Embryonic facial prominence (tissue), 1 donor: ENCODE data around the gene HHLA2.
"Not testable (repeated sequence)": the region's sequence is repeated elsewhere in the genome, so short reads cannot be mapped to it uniquely, and the experiment has no call there.

ENCODE experiments used
- DNase-seq: peaks from one replicate; pipeline ENCODE4 v3.0.0-alpha.2; 2016; ENCODE audit errors: extremely low spot score

HHLA2 gene

DNA sequence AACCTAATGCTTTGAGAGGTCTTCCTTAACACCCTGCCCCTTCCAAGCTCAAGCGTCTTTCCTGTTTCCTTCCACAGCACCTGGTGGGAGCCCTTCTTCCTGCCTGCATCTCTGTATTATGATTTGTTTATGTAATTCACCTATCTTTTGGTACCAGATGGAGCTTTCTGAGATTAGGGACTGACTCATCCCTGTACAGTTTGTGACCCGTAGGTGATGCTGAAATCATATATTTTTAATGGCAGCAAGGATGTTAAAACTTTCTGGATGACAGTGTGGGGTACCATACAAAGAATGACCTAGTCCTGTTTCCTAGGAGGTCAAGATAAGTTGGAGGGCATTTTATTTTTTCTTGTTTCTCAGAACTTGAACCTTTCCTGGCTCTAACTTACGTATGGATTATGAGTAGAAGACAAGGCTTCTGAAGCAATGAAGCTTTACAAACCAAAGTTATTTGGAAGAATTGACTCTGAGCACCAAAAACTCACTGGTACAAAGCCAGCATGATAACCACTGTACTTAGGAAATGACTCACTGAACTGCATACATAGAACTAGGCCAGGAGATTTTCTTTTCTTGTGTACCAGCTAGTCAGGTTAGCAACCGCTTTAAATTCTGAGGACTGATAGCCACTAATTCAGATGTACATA, 46.6 kb downstream of the HHLA2 start:
- no peak for DNase-seq

DNA sequence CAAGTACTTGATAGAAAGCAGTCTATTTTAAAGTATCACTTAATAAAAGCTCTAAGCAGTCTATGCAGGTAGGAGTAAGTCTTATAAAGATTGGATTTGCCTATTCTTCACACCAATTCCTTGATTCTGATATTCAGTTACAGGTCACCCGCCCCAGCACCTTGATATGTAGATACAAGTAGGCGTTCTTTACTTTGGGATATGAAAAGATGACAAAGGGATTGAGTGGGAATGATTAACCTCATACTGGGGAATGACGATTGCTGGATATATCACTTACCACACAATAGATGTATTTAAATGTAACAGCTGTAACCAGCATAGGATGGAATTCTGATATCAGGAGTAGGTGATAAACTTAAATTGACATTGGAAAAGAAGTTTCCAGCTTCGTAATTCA, 47.1 kb downstream of the HHLA2 start:
- no peak for DNase-seq

DNA sequence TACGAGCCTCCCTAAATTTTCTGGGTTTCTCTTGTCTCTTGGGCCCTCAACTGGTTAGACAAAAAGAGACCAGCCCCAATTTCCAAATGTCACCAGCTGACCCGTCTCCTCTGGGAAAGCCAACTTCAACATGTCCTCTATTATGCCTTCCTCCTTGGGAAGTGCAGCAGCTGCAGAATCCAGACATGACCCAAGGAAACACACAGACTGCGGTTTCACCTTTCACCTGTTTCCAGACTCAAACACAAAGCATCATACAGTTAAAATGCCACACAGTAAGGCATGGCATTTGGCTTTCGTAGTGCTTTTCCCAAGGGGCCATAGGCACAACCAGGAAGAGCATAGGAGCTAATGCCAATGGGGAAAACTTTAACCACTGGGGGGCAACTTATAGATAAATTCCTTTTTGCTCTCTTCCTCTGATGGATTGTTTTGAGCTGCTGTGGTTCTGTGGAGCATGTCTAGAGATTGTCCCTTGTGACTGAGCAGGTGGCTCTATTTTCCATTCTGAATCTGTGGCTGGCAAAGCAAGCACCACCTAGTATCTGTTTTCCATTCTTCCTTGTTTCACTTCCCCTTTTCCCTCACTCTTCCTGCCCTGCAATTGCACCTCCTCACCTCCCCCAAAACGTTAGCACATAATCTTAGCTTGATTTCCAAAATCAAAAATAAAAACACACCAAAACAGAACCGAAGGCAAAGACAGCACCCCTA, 49.3 kb downstream of the HHLA2 start:
- no peak for DNase-seq

DNA sequence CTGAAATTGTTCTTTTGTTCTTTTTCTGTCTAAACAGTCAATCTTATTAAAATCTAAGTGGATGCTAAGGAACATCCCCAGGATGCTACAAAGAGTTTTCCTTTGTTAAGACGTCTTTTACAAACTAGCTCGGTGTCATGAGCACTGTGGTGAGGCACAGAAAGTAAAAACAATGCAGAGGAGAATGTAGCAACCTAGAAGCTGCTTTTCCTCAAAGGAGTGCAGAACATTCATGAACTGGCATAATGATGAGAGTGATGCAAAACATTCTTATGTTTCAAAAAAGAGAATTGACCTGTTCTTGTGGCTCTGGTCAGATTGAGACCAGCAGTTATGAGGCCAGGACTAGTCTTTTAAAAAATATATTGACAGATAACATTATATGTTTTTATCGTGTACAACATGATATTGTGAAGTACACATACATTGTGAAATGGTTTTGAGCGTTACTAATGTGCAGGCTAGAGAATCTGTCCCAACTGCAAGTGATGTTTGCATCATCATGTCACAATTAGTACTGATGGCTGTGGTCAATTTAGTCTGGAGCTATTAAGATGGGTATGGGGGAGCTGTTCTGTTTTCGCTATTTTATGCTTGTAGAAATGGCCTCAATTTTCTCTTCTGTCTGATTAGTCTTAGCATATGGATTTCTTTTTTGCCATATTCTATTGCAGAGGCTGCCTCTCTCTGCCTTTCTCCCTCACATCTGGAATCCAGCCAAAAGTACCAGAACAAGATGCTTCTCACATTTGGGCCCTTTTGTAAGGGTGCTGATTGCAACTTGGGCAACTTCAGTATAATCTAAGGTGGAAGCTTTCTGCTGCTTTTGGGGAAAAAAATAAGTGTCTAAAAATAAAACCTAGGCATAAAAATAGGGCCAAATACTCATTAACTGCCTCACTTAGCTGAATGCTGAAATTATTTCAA, 50.2 kb downstream of the HHLA2 start:
- DNase-seq: no peak

DNA sequence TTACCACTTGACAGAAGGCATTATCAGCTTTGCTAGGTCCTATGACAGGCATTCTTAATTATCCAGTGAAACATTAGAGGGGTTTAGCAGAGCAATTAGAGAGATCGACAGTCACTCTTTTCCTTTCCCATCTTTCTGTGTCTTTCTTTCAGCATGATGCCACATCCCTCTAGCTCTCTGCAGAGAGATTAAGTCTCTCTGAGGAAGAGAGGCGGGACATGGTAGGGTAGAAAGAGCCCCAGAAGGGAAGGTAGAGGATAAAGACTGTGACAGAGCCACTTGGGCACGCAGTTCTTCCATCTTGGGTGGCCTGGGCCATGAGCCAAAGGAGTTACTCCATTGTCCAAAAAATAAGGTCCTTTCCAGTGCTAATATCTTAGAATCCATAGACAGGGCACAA, 55.8 kb downstream of the HHLA2 start:
- DNase-seq: no peak

DNA sequence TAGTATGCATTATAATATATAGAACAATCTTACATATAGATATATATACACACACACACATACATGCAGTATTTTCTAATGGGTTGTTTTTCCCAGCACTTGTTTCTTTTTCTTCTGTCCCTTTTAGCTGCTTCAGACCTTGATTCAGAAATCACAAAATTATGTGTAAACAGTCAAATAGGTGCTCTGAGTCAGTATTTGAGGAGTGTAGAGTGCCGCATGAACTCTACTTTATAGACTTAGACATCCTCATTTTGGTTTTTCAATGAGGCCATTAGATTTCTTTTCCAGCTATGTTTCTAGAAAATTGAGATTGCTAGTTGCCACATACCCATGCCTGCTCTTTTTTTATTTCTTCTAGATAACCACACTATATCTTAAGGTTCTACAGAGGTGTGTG, 58.2 kb downstream of the HHLA2 start:
- no peak for DNase-seq

DNA sequence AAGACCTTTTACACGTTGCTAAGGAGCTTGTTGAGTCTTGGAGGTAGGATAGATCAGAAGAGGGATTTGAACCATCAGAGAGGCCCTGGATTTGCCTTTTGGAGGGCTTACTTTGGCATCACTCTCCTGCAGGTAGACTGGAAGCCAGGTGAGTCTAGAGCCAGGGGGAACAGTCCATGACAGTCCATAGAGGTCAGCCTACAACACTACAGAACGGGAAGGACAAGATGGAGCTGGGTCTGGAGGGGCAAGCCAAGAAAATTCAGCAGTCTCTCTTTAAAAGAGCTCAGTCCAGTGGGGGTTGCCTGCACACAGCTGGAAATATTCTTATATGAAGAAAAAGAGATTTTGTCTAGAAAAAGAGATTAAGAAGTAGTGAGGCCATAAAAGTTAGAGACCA, 60.7 kb downstream of the HHLA2 start:
- DNase-seq: no peak

DNA sequence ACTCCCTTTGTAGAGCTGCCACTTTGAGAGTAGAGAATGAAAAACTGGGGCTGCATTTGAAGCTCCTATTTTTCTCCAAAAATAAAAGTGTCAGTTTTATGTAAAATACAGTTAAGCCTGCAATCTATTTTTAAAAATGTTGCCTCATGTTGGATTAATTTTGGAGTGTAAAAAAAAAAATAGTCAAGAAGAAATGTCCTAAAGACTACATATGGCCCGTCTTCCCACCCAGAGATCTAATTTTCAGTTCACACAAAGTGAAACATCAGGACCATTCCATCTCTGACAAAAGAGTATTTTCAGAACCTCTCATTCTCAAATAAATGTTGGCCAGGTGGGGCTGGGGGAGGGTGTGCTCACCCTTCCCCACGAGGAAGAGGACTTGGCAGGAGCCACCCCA, 62.7 kb downstream of the HHLA2 start:
- no peak for DNase-seq

DNA sequence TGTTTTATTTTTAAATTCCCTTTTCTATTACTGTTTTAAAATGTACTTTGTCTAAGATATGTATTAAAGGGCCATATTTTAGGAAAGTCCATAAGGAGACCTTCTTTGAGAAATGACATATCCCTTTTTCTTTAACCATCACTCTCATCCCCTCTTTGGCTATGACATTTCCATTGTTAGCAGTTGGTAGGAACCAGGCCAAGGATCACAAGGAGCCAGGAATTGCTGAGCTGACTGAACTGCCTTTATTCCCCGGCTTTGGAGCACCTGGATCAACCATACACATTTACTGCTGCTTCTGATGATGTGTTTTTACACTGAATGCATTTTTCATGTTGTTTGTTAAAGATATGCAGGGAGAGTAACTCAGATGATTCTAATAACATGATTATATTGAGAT, 79.7 kb downstream of the HHLA2 start:
- DNase-seq: no peak

DNA sequence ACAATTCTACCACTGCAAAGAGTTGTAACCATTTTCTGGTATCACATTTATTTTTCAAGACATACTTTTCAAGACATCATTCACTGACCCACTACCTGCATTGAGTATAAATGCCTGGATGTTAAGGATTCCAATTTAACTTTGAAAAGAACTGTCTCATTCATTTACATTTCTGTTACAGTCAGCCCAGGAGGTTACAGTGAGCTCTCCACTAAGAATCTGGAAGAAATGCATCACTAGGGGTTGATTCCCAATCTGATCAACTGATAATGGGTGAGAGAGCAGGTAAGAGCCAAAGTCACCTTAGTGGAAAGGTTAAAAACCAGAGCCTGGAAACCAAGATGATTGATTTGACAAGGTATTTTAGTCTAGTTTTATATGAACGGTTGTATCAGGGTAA, 81.0 kb downstream of the HHLA2 start:
- no peak for DNase-seq

DNA sequence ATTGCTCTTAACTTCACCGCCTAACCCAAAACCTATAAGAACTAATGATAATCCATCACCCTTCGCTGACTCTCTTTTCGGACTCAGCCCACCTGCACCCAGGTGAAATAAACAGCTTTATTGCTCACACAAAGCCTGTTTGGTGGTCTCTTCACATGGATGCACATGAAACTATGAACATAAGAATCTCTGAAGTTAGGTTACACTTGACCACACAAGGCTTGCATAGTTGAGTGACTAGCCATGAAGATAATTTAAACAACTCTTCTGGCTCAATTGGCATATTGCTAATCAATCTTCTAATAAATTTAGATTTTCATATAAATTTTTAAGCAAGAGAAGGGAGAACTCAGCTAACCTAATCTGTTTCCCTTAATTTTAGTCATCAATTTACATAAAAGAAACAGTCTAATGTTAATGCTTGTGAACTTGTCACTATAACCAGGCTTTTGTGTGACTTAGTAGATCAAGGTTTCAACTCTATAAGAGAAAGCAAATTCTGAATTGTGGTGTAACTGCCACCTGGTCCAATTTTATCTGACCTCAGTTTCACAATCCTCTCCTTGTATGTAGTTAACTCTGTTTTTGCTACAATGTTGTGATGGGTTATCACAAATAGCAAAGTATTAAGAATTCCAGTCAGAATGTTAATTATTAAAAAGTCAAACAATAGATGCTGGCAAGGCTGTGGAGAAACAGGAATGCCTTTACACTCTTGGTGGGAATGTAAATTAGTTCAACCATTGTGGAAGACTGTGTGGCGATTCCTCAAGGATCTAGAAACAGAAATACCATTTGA, 82.0 kb downstream of the HHLA2 start:
- DNase-seq: no peak

DNA sequence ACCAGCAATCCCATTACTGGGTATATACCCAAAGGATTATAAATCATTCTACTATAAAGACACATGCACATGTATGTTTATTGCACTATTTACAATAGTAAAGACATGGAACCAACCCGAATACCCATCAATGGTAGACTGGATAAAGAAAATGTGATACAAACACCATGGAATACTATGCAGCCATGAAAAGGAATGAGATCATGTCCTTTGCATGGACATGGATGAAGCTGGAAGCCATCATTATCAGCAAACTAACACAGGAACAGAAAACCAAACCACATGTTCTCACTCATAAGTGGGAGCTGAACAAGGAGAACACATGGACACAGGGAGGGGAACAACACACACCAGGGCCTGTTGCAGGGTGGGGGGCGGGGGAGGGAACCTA, 82.6 kb downstream of the HHLA2 start:
- DNase-seq: not testable (repeated sequence)

DNA sequence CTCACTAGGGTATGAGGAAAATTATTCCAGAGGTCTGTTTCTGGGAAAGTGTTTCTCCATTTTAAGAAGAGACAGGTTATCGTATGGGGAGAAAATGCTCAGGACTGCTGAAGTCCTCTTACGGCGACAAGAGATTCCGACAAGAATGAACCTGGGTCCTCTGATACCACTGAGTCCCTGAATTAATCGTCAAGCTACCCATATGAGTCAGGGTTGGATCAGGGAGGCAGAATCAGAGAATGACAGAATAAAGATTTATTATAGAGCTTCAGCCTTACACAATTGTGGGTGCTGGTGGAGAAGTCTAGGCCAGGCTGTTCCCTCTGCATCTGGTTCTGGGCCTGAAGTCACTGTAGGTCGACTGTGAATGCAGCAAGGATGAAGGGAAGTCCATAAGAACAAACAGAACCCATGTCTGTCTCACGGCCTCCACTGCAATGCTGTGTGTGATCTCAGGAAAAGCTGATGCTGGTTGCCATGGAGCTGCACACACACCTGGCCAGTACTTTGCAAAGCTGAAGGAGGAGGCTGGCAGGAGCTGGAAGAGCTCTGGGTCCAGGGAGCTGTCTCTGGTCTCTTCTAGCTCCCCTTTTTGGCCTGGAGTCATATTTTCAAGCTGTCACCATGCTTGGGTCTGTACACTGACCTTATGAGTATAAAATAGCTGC, 83.9 kb downstream of the HHLA2 start:
- no peak for DNase-seq

DNA sequence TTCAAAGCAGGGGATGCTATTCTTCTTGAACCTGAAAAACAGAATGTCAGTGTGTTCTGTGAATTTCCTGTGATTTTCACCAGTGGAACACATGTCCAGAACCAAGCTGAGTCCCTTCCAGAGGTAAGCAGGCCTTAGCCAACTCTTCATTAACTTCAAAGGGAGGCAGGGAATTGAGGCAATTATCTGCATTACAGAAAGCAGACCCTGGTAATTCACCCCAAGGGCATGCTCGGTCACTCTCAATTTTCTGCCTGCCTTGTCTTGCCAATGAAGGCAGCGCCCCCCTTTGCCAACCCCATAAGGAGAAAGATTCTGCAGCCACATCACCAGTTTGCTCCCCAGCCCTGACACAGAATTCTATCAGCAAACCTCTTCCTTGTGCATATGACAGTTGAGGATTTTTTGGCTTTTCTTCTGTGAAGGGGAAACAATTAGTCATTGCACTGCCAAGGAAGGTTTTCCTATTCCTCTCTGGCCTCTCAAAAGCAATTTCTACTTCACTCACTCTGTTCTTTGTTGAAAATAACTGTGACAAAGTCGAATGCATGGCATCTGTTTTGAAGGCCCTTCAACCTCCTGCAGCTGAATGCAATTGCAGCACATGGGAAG, 85.3 kb downstream of the HHLA2 start:
- DNase-seq: no peak

DNA sequence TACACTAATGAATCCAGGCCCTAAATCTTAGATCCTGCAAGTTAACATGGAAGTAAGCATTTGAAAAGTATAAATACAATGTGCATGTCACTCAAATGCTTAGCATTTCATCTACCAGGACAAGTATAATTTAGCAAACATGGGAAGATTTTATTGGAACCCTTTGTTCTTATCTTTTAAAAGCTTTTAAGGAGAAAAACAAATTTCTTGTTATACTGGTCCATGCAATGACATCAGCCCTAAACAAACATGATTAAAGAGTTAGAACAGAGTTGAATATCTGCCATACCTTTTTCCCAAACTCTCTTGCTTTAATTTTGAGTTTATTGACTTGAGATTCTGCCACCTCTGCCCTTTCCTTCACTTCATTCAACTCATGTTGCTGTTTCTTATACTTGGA, 87.0 kb downstream of the HHLA2 start:
- no peak for DNase-seq

DNA sequence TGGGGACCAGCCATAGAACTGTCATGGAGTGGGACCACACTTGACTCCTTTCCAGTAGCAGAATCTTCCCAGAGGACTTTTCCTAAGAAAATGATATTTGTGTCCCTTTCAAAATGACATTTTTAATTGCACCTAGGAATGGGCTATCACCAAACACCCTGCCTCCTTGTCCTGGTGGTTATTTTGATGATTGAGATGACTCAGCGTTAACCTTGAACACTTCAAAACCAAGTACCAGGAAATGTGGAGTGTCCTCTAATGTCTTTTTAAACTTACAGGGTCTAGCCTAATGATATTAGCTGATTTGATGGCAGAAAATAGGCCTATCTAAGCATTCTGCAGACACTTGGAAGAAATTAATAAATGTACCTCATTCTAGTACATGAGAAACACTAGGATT, 90.7 kb downstream of the HHLA2 start:
- DNase-seq: no peak

DNA sequence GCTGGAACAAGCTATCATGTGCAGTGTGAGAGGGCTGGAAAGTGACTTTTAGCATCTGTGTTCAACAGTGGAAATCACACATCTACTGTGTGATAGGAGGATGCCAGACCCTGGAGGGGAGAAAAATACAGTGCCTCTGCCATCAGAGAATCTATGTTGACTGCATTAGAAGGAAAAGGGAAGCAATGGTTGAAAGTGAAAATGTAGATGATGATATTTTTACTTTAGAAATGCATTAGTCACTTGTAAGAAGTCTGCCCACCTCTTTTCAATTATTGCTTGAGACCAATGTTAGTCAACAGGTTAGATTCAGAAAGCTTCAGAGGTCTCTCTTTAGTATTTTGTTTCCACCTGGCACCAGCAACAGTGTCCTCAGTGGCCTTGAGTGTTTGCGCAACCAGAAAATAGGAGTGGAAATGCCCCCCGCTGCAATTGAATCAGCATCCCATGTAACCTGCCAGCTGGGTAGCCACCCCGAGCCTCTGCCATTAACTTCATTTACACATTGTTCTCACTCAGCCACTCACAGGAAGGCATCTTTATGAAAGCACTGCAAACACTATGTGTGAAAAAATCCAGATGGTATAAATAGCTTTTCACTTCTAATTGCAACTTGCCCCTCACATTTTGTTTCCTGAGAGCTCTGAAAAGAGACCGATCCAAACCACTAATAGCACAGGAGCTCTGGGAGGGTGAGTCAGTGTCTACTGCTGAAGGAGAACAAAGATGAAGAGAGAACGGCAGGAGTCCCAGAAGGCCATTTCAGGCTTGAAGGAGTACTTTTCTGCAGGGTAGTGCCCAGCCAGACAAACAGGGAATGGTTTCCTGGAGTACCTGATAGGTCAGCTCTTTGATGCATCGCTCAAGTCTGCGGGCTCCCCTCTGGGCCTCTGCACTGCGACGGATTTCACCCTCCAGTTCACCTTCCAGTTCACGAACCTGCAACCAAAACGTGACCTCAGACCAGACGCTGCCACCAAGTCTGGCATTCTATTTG, 92.1 kb downstream of the HHLA2 start:
- no peak for DNase-seq

DNA sequence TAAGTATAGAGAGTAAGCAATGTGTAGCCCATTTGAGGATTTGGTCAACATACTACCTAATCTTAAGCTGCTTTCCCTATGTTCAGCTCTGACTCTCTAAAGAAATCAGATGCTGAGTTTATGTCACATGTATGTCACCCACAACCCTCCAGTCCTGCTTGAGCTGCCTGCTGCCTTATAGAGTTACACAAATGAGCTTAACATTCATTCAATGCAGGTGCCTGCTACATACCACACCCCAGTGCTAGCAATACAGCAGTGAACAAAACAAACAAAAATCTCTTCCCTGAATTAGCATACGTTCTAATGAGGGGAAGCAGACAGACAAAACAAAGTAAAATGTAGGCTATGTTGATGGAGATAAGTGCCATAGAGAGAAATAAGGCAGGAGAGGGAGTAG, 93.0 kb downstream of the HHLA2 start:
- no peak for DNase-seq

DNA sequence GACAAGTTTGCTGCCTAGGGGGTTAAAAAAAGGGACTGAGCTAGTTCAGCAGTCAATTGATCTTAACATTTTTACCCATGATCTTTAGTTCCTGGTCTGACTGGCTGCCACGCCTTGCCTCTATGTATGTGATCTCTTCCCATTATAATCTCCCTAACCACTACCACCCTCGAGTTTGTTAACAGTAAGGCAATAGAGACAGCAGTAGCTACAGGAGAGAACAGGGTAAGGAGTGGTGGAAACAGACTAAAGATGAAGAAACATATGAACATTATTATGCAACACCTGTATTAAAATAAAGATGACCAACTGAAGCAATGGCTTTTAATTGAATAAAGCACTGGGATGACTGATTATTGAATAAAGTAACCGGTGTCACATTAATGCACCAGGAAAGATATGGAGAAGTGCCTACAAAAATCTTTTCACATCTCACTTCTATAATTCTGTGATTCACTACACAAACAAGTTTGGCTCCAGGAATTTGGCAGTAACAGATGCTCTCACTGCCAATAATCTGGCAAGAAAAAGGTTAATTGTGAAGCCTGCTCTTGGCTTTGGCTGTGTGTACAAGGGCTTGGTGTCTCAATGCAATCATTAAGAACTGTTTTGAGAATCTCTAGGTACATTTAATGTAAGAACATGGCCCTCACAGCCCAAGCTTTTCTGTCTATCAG, 95.7 kb downstream of the HHLA2 start:
- DNase-seq: no peak
